KOPT-K1 (cell line): ENCODE measurements around the gene SLC27A1.

Source experiments
- H3K27ac ChIP-seq: fragments of 200-600 bp; sonication (generic); 2 replicates; pipeline ENCODE4 v1.5.1; 2016; ENCODE audit warnings: antibody characterized with exemption, mild to moderate bottlenecking, low read depth, low read length; ENCODE audit not compliant: poor library complexity, severe bottlenecking
- H3K36me3 ChIP-seq: fragments of 200-600 bp; sonication (generic); 2 replicates; pipeline ENCODE4 v1.5.1; 2017; ENCODE audit warnings: antibody characterized with exemption, mild to moderate bottlenecking, low read length, moderate library complexity; ENCODE audit not compliant: insufficient read depth
- H3K9me3 ChIP-seq: fragments of 200-600 bp; sonication (generic); 2 replicates; pipeline ENCODE4 v1.5.1; 2017; ENCODE audit warnings: antibody characterized with exemption, low read length, mild to moderate bottlenecking; ENCODE audit not compliant: insufficient read depth, poor library complexity, severe bottlenecking

Gene SLC27A1

DNA sequence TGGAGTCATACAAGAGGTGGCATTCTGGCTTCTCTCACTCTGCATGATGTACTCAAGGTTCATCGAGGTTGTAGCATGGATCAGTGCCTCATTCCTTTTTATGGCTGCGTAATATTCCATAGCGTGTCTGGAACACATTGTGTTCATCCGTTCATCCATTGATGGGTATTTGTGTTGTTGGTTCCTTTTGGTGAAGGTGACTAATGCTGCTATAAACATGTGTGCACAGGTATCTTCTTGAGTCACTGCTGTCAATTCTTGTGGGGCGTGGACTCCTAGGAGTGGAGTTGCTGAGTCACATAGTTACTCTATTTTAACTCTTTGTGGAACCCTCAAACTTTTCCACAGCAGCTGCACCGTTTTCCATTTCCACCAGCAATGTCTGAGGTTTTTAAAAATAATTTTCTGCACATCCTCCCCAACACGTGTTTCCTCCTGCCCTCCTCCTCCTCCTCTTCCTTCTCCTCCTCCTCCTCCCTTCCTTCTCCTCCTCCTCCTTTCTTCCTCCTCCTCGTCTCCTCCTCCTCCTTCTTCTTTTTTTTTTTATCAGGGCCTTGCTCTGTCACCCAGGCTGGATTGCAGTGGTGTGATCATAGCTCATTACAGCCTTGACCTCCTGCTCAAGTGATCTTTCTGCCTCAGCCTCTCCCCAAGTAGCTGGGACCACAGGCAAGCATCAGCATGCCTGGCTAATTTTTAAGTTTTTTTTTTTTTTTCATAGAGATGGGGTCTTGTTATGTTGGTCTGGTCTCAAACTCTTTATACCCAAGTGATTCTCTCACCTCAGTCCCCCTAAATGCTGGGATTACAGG lies 19.9 kb upstream of the SLC27A1 start:
- no peak overlapping the region for H3K27ac ChIP-seq
- no peaks in the 10 kb centered on the region for H3K36me3 ChIP-seq

DNA sequence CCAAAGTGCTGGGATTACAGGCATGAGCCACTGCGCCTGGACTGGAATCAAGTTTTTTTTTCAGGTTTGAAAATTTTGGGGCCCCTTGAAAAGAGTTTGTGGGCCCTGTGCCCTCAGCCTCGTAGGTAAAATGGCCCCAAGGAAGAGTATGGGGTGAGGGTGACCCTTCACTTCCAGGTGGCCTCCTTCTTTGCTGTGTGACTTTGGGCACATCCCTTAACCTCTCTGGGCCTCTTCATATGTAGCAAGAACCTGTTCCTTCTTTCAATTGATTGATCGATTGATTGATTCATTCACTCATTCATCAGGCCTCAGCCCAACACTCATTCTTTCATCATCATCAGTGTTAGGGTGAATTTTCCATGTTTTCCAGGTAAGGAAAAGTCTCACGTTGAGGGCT lies 18.5 kb upstream of the SLC27A1 start:
- no peaks in the 10 kb centered on the region for H3K36me3 ChIP-seq
- H3K27ac ChIP-seq, result no peak overlapping the region
- no peaks in the 10 kb centered on the region for H3K9me3 ChIP-seq

More for the DNA sequence above, 19.9 kb upstream of the SLC27A1 start:
- H3K9me3 ChIP-seq, result no peaks in the 10 kb centered on the region

DNA sequence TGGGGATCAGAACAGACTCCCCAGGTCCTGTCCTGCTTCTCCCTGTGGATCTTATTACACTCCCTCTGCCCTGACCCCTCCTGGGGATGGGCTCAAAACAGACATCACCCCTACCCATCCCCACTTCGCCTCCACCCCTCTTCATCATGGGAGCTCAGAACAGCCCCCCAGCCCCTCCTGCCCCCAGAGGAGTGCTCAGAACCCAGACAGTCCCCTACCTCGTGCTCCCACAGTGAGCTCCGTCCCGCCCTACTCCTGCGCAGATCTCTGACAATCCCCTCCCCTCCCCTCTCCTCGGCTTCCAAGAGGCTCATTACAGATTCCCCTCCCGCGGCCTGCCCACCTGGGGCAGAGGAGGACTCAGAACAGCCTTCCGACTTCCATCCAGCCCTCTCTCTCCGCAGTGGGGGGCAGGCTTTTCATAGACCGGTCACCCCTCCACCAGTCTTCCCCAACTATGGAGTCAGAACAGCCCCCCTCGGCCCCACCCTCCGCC lies 15.7 kb upstream of the SLC27A1 start:
- Histone ChIP-seq H3K36me3 (no peaks in the 10 kb centered on the region), H3K9me3 (no peaks in the 10 kb centered on the region), H3K27ac (no peak overlapping the region)

DNA sequence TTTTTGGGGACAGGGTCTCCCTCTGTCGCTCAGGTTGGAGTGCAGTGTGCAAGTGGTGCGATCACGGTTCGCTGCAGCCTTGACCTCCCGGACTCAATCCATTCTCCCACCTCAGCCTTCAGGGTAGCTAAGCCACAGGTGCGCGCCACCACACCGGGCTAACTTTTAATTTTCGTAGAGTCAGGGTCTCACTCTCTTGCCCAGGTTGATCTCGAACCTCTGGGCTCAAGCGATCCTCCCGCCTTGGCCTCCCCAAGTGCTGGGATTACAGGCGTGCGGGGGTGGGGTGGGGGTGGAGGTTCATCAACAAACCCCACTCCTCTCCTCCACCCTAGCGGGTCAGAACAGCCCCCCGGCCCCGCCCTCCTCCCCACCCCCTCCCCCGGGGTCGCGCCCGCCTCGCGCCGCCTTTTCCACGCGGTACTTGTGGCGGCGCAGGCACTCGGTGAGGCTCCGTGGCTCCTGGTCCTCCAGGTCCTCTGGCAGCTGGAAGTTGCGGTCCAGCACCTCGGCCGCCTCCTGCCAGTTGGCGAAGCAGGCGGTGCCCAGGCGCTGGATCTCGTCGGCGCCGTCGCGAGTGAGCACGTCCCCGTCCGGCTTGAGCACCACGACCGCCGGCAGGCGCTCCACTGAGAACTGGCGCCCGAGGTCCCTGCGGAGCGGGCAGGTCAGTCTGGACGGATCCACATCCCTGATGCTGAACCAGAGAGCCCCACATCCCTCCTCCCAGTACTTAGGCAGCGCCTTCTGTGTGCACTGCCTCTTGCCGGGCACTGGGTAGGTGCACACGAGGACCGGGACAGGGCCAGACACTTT lies 14.8 kb upstream of the SLC27A1 start:
- Histone ChIP-seq H3K36me3 (no peaks in the 10 kb centered on the region), H3K9me3 (no peaks in the 10 kb centered on the region), H3K27ac (no peak overlapping the region)

DNA sequence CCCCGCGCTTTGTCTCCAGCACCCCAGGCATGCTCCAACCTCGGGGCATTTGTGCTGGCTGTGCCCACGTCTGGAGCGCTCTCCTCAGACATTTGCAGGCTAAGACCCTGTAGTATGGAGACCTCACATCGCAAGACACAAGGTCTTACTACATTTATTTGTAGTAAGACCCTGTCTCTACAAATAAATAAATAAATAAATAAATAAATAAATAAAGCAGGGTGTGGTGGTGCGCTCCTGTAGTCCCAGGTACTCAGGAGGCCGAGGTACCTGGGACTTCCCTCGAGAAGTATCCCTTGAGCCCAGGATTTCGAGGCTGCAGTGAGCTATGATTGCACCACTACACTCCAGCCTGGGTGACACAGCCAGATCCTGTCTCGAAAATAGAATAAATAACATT lies 14.2 kb upstream of the SLC27A1 start:
- Histone ChIP-seq H3K27ac (no peak overlapping the region), H3K9me3 (no peaks in the 10 kb centered on the region), H3K36me3 (no peaks in the 10 kb centered on the region)

DNA sequence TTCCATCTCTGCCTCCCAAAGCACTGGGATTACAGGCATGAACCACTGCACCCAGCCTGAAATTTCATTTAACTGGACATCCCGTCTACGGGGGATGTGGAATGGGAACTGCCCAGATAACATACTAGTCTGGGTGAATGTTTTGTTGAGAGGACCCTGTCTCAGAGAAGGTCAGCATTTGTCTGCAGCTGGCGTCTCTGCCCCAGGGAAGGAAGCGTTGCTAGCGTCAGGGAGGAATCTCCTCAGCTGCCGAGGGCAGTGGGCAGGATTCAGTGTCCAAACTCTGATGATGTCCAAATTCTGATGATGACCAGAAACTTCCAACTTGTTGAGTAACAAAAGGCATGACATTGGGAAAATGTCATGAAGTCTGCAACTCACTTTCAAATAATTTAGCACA lies 12.7 kb upstream of the SLC27A1 start:
- H3K27ac ChIP-seq, result no peak overlapping the region
- no peaks in the 10 kb centered on the region for H3K9me3 ChIP-seq
- H3K36me3 ChIP-seq, result no peaks in the 10 kb centered on the region

DNA sequence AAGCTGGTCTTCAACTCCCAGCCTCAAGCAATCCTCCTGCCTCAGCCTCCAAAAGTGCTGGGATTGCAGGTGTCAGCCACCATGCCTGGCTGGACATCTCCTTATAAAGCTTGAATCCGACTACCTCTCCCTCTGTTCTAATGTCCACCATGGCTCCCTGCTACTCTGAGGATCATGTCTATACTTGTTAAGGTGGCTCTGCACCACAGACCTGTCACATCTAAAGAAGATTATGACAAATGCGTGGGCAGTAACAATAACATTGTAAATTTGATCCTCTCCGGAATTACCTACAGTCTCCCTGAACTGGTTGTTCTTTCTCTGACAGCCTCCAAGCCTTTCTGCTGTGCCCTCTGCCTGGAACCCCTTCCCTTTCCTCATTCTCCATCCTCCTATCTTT lies 11.4 kb upstream of the SLC27A1 start:
- Histone ChIP-seq H3K36me3 (no peaks in the 10 kb centered on the region), H3K27ac (no peak overlapping the region), H3K9me3 (no peaks in the 10 kb centered on the region)

DNA sequence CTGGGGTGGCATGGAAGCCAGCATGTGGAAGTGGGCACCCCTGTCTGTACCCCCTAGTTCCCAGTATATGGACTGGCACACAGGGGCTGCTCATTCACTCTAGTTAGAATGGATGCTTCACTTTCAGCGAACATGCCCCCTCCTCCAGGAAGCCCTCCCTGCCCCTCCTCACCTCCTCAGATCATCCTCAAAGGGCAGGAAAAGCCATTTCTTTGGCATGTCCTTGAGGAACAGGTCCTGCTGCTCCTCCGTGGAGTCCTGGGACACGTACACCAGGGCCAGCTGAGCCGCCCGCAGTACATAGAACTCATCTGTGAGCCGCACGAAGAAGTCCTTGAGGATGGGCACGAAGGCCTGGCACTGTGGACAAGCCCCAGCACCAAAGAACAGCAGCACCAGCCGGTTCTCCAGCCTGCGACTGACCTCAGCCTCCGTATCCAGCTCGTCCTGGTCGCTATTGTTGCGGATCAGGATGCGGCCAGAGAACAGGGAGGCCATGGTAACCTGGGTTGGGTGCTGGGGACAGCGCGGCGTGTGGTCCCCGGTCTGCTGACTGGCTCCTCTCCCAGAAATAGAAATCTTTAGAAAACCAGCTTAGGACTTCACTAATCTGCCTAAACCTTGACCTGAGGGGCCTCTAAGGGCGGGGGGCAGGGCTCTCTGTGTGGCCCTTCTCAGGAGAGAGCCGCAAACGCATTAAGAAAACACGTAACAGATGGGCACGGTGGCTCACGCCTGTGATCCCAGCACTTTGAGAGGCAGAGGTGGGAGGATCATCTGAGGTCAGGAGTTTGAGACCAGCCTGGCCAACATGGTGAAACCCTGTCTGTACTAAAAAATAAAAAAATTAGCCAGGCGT lies 9.7 kb upstream of the SLC27A1 start, which contains the start of gene NXNL1:
NXNL1 (minus strand) TSS at position 555 of the 859 bp plus-strand sequence; CDS start at position 498, 57 bp downstream.
- Histone ChIP-seq H3K36me3 (no peaks in the 10 kb centered on the region), H3K27ac (no peak within 1 kb of the TSS), H3K9me3 (no peaks in the 10 kb centered on the region)

DNA sequence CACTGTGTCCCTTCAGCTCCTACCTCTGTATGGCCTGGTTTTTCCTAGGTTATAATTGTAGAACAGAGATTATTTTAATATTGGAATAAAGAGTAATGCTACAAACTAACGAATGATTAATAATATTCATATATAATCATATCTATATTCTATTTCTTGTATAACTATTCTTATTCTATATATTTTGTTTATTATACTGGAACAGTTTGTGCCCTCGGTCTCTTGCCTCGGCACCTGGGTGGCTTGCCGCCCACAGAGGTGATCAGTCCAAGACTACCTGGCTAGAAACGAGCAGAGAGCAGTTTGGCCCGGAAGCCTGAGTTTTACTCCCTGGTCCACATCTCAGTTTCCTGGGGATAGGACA lies 3.9 kb upstream of the SLC27A1 start:
- Histone ChIP-seq H3K27ac (no peak overlapping the region), H3K9me3 (no peaks in the 10 kb centered on the region), H3K36me3 (no peaks in the 10 kb centered on the region)

DNA sequence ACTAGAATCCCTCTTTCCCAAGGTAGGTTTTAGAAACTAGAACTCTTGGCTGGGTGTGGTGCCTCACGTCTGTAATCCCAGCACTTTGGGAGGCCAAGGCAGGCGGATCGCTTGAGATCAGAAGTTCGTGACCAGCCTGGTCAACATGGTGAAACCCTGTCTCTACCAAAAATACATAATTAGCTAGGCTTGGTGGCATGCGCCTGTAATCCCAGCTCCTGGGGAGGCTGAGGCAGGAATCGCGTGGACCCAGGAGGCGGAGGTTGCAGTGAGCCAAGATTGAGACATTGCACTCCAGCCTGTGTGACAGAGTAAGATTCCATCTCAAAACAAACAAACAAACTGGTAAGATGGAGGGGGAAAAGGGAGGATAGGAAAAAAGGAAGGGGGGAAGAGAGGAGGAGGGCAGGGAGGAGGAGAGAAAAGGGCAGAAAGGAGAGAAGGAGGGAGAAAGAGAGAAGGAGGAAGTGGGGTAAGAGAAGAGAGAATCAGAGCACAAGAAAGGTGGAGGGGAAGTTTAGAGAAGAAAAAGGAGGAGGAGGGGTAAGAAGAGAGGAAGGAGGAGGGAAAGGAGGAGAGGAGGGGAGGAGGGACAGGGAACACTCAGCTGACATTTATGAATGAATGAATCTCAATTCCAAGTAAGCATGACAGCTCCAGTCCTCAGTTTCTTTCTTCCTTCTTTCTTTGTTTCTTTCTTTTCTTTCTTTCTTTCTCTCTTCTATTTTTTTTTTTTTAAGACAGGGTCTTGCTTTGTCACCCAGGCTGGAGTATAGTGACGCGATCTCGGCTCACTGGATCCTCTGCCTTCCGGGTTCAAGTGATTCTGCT lies 2.6 kb upstream of the SLC27A1 start:
- Histone ChIP-seq H3K27ac (no peak overlapping the region), H3K36me3 (no peaks in the 10 kb centered on the region), H3K9me3 (no peaks in the 10 kb centered on the region)

DNA sequence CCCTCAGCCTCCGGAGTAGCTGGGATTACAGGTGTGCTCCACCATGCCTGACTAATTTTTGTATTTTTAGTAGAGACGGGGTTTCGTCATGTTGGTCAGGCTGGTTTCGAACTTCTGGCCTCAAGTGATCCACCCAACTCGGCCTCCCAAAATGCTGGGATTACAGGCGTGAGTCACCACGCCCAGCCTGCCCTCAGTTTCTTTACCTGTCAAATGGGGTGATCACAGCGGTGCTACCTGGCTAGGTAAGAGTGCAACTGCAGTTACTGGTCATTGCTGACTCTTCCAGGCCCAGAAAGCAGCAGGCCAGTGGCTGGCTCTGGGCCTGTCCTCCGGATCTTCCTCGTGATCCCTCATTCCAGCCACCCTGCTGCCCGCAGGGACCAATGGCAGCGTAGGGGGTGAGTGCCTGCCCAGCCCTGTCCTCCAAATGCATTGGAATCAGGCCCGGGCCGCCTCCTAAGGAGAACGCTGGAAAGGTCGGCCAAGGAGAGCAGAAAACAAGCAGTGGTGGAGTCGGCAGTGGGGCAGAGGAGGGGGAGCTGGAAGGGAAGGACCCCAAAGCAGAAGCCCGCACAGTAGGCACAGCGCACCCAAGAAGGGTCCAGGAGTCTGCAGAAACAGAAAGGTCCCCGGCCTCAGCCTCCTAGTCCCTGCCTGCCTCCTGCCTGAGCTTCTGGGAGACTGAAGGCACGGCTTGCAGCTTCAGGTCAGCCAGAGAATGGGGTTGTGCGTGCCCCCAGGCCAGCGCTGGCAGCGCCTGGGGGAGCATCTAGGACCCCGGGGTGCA lies 1.8 kb upstream of the SLC27A1 start:
- Histone ChIP-seq H3K9me3 (no peaks in the 10 kb centered on the region), H3K36me3 (no peaks in the 10 kb centered on the region), H3K27ac (no peak overlapping the region)

DNA sequence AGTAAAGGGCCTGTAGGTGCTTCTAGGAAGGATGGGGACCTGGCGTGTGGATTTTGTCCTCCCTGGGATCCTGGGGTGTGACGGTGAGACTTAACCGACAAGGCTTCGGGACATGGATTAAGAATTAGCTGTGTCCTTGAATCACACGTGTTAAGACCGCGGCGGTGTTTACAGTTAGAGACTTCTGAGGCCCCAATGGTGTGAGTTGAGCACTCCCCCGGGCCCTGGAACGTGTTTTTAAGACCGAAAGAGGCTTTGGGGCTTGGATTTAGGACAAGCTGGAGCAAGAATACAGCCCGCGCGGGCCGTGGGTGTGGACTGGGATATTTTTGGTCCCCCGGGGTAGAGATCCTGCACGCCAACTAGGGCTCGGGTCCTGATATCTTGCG lies 1.2 kb upstream of the SLC27A1 start:
- Histone ChIP-seq H3K36me3 (no peaks in the 10 kb centered on the region), H3K9me3 (no peaks in the 10 kb centered on the region), H3K27ac (no peak overlapping the region)

DNA sequence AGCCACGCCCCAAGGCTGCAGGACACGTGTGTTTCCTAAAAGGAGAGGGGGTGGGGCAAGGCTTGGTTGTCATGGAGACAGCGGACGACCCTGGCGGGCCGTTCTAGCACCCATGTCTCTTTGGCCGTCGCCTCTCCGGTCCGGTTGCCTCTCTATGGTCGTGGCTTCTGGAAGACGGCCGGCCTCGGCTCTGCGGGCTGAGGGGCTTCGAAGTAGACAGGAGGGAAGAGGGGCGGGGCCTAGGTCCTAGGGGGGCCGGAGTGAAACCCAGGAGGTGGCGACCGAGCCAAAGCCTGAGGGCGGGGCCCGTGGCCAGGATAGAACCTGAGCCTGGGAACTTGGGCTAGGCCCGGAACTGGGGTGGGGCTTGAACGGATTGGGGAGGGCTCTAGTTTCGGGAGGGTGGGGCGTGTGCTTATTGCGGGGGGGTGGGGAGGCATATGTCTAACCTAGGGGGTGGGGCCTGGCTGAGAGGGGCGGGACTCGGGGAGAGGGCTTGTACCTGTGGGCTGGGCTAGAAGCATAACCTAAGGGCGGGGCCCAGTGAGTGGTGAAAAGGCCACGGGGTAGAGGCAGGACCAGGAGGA lies 750 bp upstream of the SLC27A1 start:
- no peaks in the 10 kb centered on the region for H3K36me3 ChIP-seq
- H3K27ac ChIP-seq, result no peak overlapping the region
- H3K9me3 ChIP-seq, result no peaks in the 10 kb centered on the region
